SHP77 treated with DMSO at 0.1 percent for 48 hours (cell line): ENCODE measurements around the gene MRPS27.

Source experiments
- DNase-seq: peaks from one replicate; lab custom pipeline; 2025; lab: John Stamatoyannopoulos, UW

The MRPS27 gene

DNA sequence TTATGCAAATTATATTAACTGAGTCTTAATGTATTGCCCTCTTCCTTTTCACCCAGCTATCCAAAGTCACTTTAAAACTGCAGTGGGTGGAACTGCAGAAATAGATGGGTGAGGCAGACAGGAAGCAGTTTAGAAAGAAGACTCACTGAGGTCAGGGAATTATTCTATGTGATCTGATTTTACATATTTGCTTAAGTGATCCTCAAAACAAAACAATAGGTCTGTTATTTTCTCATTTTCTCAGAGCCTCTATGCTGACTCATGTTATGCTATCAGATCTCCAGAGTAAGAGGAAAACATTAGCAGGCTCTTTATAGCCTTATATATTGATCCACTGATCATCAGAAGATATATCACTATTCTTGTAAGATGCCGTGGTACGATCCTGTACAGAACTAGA, 63.5 kb downstream of the MRPS27 start:
- no peak for DNase-seq

DNA sequence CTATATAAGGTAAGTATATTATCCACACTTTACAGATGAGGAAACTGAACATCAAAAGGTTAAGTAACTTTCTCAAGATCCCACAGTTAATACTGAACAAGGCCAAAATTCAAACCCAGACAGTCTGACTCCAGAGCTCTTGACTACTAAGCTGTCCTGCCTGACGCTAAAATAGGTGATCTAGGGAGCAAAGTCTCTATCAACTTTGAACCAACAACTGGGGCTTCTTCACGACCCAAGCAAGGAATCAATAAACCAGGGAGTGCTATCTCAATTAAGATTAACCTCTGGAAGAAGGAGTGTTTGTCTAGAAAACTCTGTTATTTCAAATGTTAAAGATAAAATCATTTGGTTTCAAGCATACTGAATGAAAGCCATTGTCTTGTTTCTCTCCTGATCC, 64.4 kb downstream of the MRPS27 start:
- DNase-seq = no peak

DNA sequence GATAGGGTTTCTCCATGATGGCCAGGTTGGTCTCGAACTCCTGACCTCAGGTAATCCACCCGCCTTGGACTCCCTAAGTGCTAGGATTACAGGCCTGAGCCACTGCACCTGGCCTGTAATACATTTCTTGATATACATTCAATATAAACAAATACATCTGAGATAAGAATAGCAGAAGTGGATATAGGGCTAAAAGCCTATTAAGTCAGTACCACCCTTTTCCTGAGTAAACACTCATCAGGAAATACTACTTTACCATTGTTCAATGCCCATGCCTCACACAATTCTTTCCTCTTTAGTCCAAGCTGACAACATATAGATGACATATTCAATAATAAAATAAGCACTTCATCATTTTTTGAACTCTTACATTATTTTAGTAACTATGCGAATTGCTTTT, 64.8 kb downstream of the MRPS27 start:
- DNase-seq = no peak

DNA sequence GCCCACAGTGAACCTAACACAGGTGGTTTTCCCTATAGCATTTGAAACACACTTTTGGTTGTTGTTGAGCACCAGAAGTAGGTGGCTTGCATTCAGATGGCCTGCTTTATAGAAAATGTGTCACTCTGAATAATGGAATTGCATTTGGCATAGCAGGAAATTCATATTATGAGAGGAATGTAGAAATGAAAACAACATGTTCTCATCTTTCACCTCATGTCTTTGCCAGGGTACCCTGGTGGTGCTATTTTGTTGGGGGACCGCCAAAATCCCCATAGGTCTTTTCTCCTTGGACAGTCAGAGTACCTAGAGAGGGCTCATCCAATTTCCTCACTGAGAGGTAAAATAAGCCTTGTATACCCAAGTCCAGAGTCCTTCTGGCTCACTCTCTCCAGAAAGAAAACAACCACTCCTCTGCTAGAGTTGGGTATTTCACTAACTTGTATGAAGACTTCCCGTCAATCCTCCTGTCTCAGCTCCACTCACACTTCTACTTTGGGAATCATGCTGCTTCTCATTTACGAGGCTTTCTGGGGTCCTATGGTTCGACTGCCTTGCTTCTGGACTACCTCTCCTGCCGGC, 67.4 kb downstream of the MRPS27 start:
- no peak for DNase-seq

DNA sequence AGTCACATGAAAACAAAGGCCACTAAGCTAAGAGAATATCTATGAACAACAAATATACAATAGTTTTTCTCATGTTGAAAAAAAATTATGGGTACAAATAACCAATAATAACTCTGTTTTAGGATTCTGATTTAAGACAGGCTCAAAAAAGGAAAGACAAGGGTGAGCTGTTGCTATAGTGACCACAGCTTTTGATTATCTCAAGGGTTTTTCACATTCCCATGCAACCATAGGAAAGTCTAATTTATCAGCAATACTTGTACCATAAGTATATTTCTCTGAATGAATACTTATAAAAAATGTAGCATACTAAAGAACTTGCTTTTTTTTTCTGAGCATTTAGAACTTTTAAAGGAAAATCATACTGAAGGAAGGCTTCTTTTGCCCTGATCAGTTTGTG, 68.0 kb downstream of the MRPS27 start:
- DNase-seq = no peak

DNA sequence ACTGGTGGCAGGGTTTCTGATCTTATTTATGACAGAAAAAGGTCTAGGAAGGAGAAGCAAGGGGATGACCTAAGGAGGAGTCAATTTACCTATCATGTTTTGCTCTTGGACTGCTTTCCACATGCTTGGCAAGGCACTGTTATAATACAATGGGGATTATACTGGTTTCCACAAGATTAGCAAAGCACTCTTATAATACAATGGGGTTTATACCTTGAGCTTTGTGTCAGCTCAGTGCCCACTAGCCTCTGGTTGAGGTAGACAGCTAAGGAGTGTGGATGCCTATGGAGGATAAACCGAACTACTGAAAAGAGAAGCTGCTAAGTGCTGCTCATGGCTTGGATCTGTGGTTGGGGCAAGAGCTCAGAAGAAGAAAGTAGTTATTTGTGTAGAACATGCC, 68.7 kb downstream of the MRPS27 start:
- no peak for DNase-seq

DNA sequence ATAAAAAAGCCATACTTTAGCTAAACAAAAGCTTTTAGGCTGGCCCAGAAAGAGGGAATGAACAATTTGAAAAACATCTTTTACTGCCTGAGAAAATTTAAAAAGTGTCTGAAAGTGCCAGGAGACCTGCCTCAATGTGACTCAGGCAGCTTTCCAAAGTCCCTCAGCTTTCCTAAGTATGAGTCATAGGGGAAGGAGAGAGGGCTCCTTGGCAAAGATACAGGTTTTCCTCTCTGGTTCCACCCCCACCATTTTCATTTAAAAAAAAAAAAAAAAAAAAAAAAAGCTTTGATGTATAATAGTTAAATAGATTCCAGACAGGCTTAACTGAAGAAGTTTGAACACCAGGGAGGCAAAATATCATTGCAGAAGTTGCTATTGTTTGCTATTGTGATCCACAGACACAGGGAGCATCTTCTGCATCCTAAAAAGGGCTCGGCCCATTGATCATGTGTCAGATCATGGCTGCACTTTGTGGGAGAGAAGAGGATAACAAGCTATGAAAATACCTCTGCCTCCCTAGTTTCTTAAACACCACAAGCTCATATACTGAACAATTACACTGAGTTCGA, 71.5 kb downstream of the MRPS27 start:
- no peak for DNase-seq

DNA sequence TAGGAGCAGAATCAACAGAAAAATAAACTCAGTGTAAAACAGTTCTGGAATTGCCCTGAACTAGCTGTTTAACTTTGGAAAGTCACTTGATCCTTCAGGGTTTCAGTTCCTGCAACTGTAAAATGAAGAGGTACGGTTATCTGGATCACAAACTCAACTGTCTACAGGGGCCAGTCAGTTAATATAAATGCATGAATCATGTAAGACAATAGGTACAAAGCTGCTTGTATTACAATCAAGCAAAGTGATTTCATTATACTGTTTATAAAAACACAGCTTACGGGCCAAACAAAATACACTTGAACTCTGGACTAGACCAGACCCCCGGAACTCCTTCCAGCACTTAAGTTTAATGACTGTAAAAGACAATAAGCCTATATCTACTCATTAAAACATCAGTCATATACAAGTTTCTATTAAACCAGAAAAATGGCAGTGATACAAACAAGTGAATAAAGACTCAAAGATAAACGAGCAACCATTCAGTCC, 73.0 kb downstream of the MRPS27 start:
- no peak for DNase-seq

DNA sequence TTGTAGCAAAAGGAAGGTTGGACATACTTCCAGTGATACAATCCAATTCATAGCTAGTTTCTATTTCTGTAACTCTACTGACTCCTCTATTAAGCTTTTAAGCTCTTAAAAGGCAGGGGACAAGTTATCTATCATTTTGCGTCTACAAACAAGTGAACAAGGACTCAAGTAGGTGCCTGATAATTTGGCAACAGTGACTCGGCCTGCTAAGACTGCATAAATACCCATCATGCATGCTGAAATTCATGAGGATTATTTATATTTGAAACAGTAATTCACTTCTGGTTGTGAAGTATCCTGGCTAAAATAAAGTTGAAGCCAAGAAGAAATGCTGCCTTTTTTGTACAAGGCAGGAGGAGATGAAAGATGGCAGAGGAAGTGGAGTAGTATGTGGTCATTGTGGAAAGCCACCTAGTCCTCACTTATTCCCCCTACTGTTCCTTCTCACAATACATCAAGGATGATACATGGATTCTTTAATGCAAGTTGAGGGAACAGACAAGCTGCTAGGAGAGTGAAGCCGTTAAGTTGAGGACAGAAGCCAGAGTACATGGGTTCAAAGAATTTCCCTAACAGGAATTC, 74.0 kb downstream of the MRPS27 start:
- DNase-seq = no peak

DNA sequence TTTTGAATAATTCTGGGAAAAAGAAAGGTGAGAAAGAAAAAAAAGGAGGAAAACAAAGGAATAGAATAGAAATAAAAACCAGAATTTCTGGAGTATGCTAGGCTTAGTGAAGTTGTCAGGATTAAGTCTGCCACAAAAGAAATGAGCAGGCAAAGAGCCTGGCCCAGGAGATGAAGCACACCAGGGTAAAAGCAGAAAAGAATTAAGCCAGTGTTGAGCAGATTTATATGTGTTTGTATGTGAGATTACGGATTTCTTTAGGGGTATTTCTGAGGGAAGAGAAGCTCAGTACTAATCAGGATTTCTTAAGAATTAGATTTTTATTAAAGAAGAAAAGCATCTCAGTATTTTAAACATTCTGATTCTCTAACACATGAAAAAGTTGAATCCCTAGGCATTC, 74.5 kb downstream of the MRPS27 start:
- DNase-seq = no peak

DNA sequence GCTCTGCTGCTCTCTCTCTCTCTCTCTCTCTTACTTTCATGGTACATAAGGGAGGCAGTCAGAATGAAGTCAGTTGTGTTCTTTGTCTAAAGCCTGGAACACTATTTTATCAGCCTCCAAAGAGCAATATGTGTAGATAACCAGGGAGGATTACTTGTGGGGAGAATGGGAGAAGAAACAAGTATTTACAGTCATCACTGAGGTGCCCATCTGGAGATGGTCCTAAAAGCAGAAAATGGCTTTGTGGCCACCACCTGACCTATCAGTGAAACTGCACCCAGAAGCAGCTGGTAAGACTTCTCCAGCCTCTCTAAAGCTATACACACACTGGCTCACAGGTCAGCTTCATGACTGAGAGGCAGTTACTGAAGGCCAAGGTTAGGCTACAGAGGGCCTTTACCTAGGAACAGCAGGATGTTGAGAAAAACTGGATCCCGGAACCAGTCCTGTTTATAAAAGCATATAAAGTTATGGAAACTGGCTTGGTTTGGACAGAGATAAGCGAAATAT, 75.1 kb downstream of the MRPS27 start:
- peak; percentile 42 for DNase-seq

DNA sequence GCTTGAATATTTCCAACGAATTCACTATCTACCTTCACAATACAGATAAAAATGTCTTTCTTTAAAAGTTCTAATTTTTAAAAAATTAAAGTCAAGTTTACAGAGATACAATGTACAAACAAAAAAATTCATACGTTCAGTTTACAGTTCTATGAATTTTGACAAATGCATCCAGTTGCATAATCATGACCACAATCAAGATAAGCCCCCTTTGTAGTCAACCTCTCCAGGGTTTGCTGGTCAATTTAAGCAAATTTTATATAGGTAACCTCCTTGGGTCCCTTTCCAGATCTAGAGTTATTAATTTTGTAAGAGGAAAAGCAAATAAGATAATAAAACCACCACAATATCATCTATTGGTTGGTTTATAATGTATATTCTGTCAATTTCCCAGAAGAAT, 76.3 kb downstream of the MRPS27 start:
- no peak for DNase-seq

DNA sequence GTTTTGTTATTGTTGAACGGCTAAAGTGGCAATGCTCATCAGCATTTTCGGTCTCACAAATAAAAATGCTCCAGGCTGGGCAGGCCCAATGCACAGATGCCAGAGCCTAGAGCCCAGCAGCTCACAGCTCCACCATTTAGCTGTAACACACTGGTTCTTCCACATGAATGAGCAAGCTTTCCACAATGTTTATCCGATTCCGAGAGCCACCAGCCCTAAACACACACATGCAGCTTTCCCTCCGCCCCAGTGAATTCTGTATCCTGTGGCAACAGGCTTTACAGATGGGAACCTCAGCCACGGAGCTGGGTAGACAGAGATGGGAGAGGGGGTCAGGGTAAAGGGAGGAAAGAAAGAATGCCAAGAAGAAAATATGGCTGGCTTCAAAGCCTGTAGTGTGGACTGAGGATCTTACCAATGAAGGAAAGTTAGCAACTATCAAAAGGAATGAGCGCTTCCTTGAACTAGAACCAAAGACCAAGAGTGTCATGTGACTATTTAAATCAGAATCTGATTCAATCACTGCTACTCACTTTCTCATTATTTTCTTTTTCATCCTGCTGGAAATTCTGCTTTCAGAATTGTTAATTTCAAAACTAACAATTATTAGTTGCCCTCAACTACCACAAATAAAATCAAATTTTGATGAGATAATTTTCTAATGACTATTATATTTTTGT, 77.1 kb downstream of the MRPS27 start:
- no peak for DNase-seq

DNA sequence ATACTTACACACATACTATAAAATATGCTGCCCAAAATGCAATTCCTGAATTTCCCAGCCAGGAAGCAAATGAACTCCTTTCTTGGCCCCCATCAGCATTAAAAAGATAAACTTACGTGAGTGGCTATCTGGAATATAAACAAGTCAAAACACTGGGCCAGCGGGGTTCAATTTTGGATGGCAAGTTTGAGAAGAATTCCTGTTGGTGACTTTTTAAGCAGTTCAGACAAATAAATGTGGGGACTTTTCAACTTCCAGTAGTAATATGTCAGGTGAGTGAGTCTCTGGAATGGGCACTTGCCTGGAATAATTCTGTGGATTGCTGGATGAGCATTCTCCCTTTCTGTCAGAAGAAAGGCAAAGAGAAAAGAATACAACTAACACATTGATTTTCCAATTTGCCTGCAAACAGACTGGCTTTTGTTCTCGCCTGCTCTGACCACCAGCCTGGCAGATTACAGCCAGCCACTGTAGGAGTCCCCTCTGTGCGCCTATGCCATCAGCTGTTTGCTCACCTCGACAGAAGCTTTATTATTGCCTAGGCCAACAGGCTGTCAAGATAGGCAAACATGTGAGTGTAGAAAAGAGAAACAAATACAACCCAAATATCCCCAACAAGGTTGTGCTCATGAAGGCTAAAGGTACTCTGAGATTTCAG, 78.6 kb downstream of the MRPS27 start:
- DNase-seq = no peak

DNA sequence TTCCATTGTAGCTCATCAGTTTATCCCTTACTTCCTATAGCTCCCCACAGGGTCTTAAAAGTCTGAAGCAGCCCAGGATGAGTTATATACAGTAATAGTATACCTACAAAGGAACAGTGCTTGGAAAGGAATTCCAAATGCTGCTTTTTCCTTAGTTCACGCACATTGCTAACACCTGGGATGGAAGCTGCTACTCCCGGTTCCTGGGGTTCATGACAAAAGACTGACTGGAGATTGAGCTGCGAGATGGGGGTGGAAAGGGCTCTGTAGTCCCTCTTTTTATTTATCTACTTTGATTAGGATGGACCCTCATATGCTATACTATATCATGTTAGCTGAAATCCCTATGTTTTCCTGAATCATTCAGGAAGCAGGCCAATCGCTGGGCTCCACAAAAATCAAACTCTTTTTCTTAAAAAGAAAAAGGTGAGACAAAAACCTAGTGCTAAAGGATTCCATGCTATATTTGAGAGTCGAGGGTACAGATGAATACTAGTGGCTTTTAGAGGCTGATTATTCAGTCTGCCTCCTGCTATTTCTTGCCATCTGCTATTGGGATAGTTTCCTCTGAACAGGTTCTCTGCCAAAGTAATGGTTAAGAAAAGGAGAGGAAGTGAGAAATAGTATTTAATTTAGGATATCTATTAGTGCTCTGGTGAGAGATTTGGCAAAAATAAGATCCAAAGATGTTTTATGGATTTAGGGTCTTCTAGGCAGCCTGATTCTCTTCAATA, 81.2 kb downstream of the MRPS27 start:
- DNase-seq = no peak

DNA sequence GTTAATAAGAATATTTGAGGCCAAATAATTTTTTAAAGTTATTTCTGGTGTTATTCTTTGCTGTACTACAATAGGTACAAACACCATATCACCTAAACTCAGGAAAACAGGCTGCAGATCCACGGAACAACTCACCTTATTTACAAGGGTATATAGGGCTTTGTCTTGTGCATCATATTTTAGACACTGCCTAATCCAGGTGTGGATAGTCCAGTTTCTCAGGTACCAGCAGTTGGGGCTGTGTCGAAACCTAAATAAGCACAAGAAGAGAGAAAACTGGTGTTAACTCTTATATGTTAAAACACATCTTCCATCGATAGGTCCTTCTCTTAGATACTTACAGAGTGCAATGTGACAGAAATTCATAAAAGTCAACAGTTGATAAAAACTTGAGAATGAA, 82.2 kb downstream of the MRPS27 start:
- no peak for DNase-seq

DNA sequence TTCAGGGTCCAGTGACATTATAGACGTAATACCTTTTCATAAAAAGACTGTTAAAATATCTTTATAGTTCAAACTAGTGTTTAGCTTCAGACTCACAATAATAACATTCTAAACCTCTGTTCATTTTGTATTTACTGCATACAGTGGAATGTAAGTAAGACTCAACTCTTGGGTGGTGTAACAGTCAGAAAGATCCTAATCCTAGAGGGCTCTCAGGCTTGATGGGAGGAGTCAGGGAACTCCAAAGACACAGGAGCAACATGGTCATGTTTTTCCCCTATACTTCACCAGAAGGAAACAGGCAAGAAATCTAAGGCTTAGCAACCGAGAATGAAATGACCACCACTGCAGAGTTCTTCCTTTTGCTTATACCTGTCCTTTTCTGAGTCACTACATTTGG, 82.6 kb downstream of the MRPS27 start:
- DNase-seq = no peak

DNA sequence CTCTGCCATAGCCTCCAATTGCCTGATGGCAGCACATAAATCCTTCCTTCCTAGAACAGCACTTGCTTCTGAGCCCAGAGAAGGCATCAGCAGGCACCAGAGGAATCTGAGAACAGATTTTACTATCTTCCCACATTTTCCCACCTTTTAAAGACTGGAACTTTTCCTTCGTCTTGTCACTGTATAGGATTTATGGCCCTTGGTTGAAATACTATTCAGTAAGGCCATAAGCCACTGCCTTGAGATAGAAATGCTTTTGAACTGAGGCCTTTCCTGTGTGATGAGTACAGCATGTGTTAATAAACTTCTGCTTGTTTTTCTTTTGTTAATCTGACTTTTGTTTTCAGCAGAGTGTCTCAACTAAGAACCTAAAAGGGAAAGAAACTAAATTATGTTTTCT, 84.3 kb downstream of the MRPS27 start:
- DNase-seq = no peak

DNA sequence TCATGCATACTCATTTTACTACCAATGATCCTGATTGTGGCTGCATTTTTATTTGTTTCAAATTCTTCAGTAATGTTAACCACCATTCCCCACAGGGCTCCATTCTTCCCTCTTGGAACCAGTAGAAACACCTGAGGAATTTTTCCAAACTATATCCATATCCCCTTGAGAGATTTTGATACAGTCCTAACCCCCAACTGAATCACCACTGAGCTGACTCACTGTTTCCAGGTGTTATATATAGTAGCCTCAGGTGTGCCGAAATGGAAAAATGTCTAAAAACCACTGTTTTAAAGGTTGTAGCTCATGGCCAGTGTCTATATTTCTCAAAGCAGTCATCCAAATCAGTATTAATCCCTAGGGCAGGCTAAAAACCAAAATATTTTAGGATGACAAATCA, 85.2 kb downstream of the MRPS27 start:
- no peak for DNase-seq

DNA sequence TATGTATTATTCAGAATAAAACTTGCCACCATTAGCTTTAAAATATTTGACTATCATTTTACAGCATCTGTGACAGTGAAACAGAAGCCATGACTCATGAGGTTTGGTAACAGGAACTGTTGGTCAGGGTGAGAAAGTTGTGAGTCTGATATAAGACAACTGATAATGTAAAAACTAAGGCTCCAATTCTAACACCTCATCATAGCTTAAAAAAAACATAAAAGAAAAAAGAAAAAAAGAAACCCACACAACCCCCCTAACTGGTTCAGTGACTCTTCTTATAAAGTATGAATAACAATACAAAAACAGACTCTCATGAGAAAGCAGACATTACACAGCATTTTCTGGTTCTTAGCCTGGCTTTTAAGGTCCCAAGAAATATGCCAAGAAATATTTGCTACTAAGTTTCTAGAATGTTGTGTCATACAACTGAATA, 85.8 kb downstream of the MRPS27 start:
- DNase-seq = no peak

DNA sequence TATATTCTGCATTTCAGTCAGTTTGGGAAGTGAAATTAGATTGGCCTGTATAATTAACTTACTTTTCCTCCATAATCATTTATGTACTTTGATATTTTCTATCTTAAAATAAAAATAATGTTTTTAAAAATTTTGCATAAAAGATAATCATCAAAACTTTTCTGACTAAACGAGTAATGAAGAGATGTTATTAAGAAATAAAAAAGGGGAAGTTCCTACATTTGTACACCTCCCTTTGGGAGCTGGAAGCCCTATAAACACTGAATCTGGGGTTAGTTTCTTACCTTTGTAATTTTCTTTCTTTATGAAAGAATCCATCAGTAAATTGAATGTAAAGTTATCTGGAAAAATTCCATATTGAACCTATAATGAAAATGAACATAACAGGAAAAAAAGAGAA, 86.2 kb downstream of the MRPS27 start:
- DNase-seq = no peak

DNA sequence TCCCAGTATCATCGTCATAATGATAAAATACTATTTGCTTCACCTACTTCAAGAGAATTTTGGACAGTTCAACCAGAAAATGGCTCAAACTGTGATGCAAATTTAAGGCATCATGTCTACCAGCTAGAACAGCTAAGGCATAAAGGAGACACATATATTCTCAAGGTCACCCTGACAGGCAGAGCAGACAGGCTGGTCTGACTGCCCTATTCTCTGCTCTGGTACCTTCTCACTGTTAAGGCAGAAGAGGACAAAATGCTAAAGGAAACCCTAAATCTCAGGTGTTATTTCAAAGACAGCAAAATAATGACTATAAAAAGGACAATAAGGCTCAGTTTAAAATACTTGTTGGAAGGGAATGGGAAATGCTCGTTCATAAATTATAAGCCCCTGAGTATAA, 87.2 kb downstream of the MRPS27 start:
- DNase-seq = no peak
